GDM1 (cell line): ENCODE measurements around the gene PDZK1.
A peak's percentile ranks its signal among the peaks of the same experiment; 100 is the strongest.
"Not testable (repeated sequence)": the region's sequence is repeated elsewhere in the genome, so short reads cannot be mapped to it uniquely, and the experiment has no call there.

Experiments
- DNase-seq: peaks from one replicate; lab custom pipeline; 2025; lab: John Stamatoyannopoulos, UW

PDZK1 gene

GRCh38 chr1:145710291-145711027, 3.3 kb upstream of the PDZK1 start:
- no peak for DNase-seq

- DNase-seq, result no peak
Measured at GRCh38 chr1:145708063-145708462, 895 bp upstream of the PDZK1 start.

DNA sequence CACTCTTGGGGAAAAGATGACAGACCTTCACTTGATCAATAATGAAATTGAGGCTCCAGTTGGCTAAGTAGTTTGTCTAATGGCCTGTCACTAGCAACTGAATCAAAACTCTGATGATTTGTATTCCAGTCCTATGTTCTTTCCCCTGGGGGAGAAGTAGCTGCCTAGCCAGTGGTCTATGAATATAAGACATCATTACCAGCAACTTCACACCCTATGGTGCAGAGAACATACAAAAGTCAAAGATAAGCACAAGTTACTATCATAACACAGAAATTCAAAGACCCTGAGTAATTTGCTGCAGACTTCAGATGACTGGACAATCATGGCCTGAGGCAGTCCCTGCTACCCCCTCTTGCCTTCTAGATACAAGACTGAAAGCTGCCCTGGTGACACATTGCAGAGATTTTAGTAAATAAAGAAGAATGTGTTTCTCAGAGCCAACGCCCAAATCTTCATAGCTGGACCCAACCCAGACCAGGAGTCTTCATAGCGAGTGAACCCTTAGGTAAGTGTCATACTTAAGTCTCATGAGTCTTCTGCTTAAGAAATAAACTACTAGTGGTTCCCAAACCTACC, 993 bp downstream of the PDZK1 start:
- no peak for DNase-seq

GRCh38 chr1:145705622-145706021, 1.5 kb downstream of the PDZK1 start:
- no peak for DNase-seq

DNA sequence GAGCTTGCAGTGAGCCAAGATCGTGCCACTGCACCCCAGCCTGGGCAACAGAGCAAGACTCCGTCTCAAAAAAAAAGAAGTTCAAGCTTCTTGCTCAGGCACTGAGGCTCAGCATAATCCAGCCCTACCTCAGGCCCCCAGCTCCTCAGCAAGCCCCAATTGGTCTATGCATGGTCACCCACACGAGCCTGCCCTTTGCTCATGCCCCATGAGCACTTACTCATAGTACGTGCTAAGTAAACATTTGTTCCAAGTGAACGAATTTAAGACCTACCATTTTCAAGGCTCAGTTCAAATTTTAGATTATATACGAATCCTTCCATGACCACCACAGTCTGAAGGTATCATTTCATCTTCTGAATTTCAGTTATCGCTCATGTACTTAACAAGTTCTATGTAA, 4.3 kb downstream of the PDZK1 start:
- no peak for DNase-seq

DNA sequence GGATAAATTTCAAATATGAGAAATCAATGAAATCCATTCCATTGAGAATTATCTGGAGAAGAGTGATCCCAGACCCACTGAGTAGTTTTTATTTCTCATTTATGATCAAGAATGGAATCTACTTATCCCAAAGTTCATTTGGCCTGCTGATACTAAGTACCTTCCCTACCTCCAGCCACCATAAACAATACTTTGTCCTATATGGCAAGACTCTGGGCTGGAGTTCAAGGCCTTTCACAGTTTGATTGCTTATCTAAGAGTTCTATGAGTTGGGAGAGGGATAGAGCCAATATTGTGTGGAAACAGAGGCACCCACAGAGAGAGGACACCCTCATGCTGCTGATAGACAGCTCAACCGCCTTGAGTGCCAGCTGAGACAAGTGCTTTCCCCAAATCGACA, 5.1 kb downstream of the PDZK1 start:
- DNase-seq, result no peak

DNA sequence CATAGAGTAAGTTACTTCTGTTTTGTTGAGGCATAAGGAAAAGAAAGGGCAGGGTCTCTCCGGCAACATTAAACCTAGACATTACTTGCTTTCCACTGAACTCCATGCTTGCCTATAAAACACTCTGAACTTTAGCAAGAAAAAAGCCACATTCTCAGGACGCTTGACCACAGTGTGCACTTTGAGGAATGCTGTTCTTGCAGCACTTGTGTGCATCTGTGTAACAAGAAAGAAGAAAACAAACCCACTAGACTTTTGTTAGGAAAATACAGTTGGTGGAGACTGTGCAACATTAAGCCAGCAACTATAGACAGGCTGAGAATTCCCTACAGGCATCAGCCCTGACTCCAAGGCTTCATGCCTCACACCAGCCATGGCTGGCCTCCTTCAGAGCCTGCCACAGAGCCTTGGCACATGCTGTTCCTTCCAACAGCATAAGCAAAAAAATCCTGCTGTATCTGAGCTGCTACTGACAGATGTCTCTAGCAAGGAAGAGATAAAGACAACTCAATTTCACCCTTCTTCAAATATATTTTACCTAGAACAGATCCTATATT, 5.8 kb downstream of the PDZK1 start:
- DNase-seq, result no peak

- DNase-seq, result no peak
Measured at GRCh38 chr1:145696630-145696960, 10.6 kb downstream of the PDZK1 start.

DNA sequence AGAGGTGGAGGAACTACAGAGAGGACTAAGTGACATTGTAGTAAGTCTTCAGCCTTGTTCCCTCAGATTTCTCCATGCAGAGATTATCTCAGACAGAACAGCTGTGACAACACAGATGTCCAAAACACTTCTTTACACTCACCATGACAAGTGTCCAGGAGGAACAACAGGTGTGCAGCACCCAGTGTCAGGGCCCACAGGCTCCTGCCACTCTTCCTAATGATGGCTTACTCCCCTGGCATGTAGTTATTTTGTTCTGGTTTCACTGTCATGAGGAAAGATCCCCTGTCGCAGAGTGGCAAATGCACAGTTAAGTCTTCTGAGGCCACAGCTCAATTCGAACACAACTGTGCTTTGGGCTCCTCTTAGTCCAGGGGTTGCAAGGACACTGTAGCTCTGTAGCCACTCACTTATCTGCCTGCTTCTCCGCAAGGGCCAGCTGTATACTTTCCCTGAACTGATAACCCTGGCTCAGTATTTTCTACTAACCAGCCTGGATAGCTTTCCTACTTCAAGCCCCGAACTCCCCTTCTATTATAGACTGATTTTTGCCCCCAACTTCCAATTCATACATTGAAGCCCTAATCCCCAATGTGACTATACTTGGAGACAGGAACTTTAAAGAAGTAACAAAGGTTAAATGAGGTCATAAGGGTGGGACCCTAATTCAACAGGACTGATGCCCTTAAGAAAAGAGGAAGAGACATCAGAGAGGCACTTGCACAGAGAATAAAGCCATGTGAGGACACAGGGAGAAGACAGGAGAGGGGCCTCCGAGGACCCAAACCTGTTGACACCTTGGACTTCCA, 11.1 kb downstream of the PDZK1 start:
- no peak for DNase-seq

GRCh38 chr1:145692785-145693443, 14.3 kb downstream of the PDZK1 start:
- DNase-seq, result no peak

GRCh38 chr1:145690587-145691558, 16.3 kb downstream of the PDZK1 start:
- DNase-seq, result peak; percentile 10

DNA sequence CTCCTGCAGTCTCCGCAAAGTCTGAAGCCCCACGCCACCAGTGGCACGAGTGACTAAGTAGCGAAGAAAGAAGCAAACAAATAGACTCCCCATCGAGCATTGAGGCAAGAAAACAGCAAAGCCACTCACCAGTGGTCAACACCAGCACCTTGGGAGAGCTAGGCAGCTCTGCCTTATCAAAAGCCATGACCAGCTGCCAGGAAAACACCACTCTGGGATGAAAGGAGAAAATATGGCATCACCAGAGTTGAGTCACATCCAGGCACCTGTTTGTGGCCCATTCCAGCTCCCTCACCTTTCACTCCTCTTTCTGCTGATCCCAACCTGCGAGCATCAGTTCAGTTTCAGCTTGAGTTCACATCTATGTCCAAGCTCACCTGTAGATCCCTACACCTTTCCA, 17.2 kb downstream of the PDZK1 start:
- DNase-seq, result no peak

DNA sequence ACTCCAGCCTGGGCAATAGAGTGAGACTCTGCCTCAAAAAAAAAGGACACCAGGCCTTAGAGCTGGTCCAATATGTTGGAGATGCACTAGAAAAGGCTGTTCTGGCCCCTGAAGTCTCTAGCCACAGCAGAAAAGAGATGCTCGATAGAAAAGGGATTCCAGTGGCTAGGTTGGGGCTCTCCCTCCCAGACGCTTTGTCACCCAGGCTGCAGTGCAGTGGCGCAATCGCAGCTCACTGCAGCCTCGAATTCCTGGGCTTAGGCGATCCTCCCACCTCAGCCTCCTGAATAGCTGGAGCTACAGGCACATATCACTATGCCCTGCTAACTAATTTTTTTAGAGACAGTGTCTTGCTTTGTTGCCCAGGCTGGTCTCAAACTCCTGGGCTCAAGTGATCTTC, 18.2 kb downstream of the PDZK1 start:
- DNase-seq, result no peak

- DNase-seq, result no peak
Measured at GRCh38 chr1:145688328-145688727, 18.8 kb downstream of the PDZK1 start.

DNA sequence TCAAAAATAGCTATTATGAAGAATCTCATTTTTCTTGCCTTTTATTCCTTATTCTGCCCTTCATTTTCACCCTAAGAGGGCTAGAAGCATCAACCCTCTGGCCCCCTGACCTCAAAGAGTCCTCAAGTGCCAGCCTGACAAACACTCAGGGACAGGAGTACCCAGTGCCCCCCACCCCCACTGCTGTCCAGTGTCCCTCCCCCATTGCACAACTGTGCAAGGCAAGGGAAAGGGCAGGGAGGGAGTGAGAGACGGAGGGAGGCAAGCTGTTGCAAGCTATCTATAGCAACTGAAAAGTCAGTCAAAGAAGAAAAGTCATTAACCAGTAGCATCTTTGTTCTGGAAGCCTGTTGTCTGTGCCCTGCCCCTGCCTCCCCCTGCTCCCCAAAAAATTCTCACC, 21.1 kb downstream of the PDZK1 start:
- not testable (repeated sequence) for DNase-seq

GRCh38 chr1:145684858-145685257, 22.3 kb downstream of the PDZK1 start:
- DNase-seq, result not testable (repeated sequence)

DNA sequence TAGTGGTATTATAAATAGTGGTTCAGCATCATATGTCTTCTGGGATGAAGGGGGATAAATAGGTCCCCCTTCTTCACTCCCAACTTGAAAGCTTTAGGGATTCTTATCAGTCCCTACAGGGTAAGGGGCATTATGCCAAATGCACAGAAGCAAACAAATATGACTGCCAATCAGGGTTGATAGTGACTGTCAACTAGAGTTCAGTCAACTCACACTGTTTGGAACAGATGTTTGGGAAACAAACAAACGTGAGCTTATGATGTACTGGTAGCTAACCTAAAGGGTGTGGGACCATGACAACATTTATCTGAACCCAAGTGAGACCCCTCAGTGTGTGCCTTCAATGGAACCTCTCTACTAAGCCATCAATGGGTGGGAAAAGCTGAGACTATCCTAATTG, 34.0 kb downstream of the PDZK1 start:
- DNase-seq, result not testable (repeated sequence)

DNA sequence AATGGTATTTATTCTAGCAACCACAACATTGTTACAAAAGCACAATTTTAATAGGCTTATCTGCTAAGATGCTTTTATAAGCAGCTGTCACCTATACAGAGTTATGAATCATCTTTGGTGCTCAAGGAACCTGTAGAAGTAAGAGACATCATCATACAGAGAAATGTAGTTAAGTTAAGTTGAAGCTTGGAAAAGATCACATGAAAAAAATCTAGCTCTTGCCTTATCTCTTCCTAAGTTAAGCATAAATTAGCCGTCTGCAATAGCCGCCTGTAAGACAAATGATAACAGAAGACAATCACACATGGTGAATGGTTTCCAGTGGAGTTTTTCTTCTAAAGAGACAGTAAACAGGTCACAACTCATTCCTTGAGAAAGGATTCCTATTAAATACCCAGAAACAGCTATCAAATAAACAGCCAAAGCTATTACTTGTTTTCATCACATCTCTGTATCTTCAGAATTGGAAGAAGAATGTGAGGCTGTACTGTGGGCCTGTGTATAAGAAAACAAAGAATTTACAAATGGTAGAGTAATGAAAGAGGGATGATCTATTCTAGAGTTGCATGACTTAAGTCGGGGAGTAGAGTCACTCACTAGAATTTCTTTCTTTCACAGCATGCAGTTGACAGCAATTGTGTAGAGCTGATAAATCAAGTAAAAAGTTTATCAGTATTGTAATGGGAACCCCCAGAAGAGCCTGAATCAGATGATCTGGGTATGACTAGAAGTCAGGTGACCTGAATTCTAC, 36.0 kb downstream of the PDZK1 start:
- not testable (repeated sequence) for DNase-seq

DNA sequence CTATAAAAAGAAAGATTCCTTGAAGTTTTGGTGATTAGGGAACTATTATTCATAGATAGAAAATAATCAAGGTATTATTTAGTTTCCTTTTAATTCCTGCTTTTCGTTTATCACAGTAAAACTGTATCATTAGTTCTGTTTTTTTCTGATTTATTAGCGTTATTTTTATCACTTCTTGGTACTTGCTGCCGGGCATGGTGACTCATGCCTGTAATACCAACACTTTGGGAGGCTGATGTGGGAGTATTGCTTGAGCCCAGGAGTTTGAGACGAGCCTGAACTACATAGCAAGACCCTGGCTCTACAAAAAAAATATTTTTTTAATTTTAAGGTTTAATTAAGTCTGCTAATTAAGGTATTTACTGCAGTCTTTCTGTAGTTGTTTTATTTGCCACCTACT, 42.2 kb downstream of the PDZK1 start:
- not testable (repeated sequence) for DNase-seq

- not testable (repeated sequence) for DNase-seq
Measured at GRCh38 chr1:145662502-145662901, 44.7 kb downstream of the PDZK1 start.
